ENCODE results near the gene COL15A1. TPM values are rescaled to one million over a fixed set of nuclear protein-coding genes. Genes with fewer than 3 reads are reported as not detected.

Gene COL15A1
- total RNA-seq, 1 donor from 2014 or later: 8.0 TPM

DNA sequence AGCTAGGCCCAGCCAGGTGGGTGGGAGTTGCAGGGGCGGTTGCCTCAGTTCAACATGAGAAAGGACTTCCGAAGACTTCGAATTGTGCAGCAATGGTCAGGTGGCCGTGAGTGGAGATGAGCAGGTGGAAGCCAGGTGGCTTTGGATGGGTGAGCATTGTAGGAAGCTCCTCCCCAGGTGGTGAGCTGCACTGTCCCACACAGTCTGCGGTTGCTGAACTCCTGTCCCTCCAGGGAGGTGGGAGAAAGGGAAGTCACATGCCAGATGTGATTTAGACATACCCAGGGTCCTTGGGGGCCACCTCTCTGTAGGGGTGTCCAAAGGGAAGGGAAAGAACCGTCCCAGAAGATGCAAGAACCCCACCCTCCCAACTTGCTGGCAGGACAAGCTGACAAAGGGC is 30.4 kb downstream of the COL15A1 start:
- ATAC-seq: no peak
- TF ChIP-seq, protein P1, sequence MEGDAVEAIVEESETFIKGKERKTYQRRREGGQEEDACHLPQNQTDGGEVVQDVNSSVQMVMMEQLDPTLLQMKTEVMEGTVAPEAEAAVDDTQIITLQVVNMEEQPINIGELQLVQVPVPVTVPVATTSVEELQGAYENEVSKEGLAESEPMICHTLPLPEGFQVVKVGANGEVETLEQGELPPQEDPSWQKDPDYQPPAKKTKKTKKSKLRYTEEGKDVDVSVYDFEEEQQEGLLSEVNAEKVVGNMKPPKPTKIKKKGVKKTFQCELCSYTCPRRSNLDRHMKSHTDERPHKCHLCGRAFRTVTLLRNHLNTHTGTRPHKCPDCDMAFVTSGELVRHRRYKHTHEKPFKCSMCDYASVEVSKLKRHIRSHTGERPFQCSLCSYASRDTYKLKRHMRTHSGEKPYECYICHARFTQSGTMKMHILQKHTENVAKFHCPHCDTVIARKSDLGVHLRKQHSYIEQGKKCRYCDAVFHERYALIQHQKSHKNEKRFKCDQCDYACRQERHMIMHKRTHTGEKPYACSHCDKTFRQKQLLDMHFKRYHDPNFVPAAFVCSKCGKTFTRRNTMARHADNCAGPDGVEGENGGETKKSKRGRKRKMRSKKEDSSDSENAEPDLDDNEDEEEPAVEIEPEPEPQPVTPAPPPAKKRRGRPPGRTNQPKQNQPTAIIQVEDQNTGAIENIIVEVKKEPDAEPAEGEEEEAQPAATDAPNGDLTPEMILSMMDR (IDR thresholded peaks at IDR 0.05): no peak
- Histone ChIP-seq H3K9me3 (no peaks in the 10 kb centered on the region), H3K4me3 (no peak overlapping the region), H3K27me3 (ENCODE audit: low read depth) (peaks cover 6% of the 10 kb centered on the region), H3K36me3 (no peaks in the 10 kb centered on the region), H3K4me1 (peaks cover 11% of the 10 kb centered on the region), H3K27ac (no peak overlapping the region)
- intact Hi-C loops (cut with DNase I): no loop called here
- no peak for DNase-seq

DNA sequence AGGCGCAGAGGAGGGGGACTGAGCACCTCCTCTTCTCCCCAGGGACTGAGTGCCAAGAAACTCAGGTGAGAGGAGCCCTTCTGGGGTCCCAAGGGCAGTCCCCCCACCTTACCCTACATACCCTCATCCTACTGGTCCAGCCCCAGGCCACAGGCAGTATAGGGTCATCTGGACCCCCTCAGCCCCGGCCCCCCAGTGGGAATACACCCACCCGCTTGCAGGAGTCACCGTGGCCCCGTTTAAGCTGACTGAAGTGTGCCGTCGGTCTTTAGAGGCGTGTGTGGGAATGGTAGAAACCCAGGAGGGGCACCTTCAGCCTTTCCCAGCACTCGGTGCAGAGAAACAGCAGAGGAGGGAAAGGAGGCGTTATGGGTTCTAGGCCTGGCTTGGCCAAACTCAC is 30.8 kb downstream of the COL15A1 start:
- H3K4me1 ChIP-seq: peaks cover 11% of the 10 kb centered on the region
- H3K27me3 ChIP-seq (ENCODE audit: low read depth): peaks cover 6% of the 10 kb centered on the region
- no peaks in the 10 kb centered on the region for H3K36me3 ChIP-seq
- no peak overlapping the region for H3K4me3 ChIP-seq
- intact Hi-C loops (cut with DNase I): no loop called here
- H3K9me3 ChIP-seq: no peaks in the 10 kb centered on the region
- TF ChIP-seq, protein P1 (IDR thresholded peaks at IDR 0.05): no peak
- no peak overlapping the region for H3K27ac ChIP-seq
- DNase-seq (no peak), ATAC-seq (peak; percentile 4 to 6)

DNA sequence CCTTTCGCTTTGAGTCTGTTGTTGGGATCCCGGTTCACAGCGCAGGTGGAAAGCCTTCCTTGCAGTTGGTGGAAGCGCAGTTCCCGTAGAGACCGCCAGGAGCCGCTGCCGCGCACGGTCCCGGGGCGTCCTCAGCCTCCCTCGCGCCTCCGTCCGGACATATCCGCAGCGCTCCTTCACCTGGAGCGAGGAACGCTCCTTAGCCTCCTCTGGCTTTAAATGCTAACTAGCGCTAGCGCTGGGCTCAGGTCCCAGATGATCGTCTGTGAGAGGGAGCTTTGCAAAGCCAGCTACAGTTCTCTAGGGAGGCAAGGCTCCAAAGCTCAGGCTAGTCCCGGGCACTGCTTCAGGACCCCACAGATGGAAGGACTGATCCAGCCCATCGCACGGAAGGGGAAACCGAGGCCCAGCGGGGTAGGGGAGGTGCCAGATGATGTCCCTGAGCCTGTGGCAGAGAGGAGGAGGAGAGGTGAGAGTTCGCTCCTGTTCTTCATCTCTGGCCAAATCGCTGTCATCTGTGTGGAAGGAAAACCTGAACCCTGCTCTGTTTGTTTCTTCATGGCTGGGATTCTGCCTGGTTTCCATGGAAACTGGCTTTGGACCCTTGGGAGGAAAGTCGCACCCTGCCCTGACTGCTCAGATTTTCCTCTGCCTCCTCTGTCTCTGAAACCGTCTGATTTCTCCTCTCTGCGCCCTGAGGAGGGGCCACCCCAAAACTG is 31.4 kb downstream of the COL15A1 start:
- Histone ChIP-seq H3K4me1 (peaks cover 11% of the 10 kb centered on the region), H3K9me3 (no peaks in the 10 kb centered on the region), H3K36me3 (no peaks in the 10 kb centered on the region), H3K27ac (no peak overlapping the region), H3K27me3 (ENCODE audit: low read depth) (peaks cover 6% of the 10 kb centered on the region), H3K4me3 (peak overlapping the region; percentile 15)
- intact Hi-C loops (cut with DNase I): no loop called here
- ATAC-seq (peak; percentile 93 to 95), DNase-seq (peak; percentile 90)
- TF ChIP-seq, protein P1 (IDR thresholded peaks at IDR 0.05): peak; percentile 99

DNA sequence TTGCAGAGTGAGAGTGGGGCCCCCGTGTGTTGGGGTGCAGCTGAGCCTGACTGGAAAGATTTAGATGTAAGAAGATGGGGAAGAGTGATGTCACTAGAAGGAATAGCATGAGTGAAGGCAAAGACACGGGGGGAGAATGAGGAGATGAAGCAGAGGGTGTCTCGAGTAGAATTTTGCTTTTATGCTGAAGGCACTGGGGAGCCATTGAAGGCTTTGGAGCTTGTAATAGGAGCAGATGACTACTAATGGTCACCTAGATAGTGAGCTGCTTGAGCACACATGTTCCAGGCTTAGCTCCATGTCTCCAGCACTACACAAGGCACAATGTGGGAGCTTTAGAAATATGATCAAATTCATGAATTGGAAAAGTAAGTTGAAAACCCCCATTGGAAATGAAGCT is 32.1 kb downstream of the COL15A1 start:
- intact Hi-C loops (cut with DNase I): no loop called here
- DNase-seq (no peak), ATAC-seq (no peak)
- H3K9me3 ChIP-seq: no peaks in the 10 kb centered on the region
- no peak overlapping the region for H3K27ac ChIP-seq
- H3K27me3 ChIP-seq (ENCODE audit: low read depth): peaks cover 6% of the 10 kb centered on the region
- TF ChIP-seq, protein P1 (IDR thresholded peaks at IDR 0.05): no peak
- H3K4me3 ChIP-seq: no peak overlapping the region
- H3K4me1 ChIP-seq: peaks cover 11% of the 10 kb centered on the region
- H3K36me3 ChIP-seq: no peaks in the 10 kb centered on the region

DNA sequence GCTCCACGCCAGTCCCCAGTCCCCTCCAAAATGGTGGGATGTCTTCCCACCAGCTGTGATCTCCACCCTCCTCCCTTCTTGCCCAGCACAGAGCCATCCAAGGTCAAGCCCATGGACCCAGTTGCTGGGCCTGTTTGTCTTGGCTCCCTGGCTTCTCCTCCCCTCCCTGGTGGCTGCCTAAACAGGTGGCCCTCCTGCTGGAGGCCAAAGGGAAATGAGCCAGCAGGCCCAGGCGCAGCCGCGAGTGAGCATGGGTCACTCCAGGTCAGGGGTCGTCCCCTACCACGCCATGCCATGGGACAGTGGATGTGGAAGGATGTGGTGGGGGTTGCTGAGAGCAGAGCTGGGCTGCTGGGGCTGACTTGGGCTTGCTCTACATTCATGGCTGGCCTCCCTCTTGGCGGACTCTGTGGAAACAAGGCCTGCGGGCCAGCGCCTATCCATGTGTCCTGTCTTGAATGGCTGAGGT is 33.6 kb downstream of the COL15A1 start:
- ATAC-seq (no peak), DNase-seq (no peak)
- Histone ChIP-seq H3K27ac (no peak overlapping the region), H3K27me3 (ENCODE audit: low read depth) (no peaks in the 10 kb centered on the region), H3K4me3 (no peak overlapping the region), H3K9me3 (no peaks in the 10 kb centered on the region), H3K36me3 (no peaks in the 10 kb centered on the region), H3K4me1 (peaks cover 11% of the 10 kb centered on the region)
- TF ChIP-seq, protein P1 (IDR thresholded peaks at IDR 0.05): no peak
- intact Hi-C loops (cut with DNase I): no loop called here

Data from lower lobe of right lung (tissue), 2 donors.